Activated naive CD4-positive, alpha-beta T cell treated with anti-CD3 and anti-CD28 coated beads, Interleukin-2, amount 50 U/mL, for 16 hours (primary cell): ENCODE measurements around the gene HSF2.
"Not testable (repeated sequence)": the region's sequence is repeated elsewhere in the genome, so short reads cannot be mapped to it uniquely, and the experiment has no call there.

Experiments
- DNase-seq: peaks from one replicate; pipeline ENCODE4 v3.0.0-alpha.2; 2020

Gene HSF2

GRCh38 chr6:122458087-122458486, 58.6 kb downstream of the HSF2 start:
- DNase-seq: no peak

DNA sequence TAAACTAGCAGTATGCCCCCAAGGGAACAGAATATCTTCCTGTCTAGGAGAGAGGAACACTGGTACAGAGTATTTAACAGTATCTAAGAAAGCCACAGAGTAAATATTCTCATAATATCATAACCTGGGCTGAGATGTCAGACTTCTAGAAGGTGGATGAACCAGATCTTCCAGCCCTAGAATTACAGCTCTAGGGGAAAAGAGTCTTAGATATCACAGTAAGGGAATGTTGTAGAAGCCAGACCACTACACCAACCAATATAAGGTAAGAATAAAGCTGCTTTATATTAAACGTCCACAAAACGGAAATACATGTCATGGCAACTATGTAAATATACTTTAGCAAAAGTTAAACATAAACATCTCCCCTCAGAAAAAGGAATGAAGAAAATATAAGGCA, 59.8 kb downstream of the HSF2 start:
- DNase-seq: no peak

- DNase-seq: not testable (repeated sequence)
Measured at GRCh38 chr6:122459865-122460416, 60.5 kb downstream of the HSF2 start.

DNA sequence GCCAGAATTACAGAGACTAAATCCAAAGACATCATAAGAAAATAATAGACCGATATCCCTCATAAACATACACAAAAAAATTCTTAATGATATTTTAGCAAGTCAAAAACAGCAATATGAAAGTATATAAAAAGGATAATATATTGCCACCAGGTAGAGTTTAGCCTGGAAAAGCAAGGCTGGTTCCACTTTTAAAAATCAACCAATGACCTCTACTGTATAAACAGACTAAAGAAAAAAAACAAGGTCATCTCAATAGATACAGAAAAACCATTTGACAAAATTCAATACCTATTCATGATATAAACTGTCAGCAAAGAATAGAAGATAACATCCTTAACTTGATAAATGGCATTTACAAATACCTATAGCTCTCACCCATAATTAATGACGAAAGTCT, 62.4 kb downstream of the HSF2 start:
- no peak for DNase-seq

DNA sequence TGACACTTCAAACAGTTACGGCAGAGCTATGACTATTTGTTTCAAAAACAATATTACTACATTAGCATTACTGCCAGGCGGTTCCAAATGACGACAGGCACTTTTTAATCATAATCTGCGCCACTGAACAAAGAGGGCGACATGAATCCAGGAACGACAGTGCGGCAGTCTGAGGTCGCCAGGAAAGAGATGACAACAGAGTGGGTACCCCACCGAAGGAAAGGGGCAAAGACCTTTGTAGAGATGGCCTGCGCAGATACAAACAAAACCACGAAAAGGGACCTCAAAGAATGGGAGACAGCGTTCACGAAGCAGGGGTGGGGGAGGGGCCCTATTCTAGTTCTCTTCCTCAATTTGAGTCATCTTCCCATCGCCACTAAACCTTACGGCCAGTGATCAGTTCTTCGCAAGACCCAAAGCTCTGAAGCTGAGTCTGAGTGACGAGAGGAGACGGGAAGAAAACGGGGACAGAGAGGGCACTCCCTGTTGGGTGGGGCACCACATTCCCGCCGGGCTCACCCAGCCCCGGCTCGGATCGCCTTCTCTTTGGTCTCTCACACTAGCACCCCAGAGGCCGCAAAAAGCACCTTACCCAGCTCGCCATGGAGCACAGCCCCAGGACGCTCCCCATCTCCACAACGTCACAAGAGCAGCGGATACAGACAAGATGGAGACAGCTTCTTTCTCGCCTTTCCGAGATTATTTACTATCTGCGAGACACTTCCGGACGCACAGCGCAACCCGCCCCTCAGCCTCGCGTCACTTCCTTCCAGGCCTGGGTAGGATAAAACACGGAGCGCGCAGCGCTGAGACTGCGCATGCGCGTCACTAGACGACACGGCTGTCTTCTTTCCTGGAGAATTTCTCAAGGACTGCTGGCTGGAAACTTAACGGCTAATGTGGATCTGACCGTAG, 71.9 kb downstream of the HSF2 start, which contains the start of gene SERINC1:
Gene SERINC1, minus strand, starts transcription at position 701 of the 915 bp plus-strand sequence. Its CDS starts 70 bp downstream, at position 631.
- peak; percentile 93 for DNase-seq

- DNase-seq: no peak
Measured at GRCh38 chr6:122472022-122472340, 72.5 kb downstream of the HSF2 start.

DNA sequence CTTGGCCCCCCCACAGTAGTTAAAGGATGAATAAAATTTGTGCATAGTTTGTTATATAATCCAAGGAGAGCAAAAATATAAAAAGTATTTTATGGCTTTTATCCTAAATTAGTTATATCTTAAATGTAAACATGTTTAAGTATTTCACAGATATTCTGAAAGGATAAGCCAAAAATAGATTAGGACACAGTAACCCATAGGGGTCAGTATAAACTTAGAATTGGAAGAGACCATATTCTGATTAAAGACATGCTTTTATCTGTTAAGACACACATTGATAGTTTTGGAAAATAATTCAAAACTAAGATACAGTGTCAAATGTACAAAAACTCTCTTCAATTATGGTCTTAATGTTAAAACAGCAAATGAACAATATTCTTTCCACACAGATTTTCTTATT, 76.7 kb downstream of the HSF2 start:
- DNase-seq: no peak

DNA sequence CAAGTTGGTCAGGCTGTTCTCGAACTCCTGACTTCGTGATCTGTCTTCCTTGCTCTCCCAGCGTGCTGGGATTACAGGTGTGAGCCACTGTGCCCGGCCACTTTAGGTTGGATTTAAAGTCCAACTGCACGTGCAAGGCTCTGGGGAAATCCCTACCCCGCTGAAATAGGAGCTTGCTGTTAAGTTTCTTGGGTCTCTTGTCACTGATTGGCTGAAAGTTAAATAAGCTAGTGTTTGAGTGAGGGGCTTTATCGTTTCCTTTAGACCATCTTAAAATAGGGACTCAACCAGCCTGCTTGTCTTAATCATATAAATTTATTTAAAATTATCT, 83.3 kb downstream of the HSF2 start:
- no peak for DNase-seq
